Naive B cell (primary cell): ENCODE data around the gene NAA10. TPM values are rescaled to one million over a fixed set of nuclear protein-coding genes. Genes with fewer than 3 reads are reported as not detected.

Experiments used
- ATAC-seq, 2 donors: fragments of 150-1000 bp; cut with Tn5 transposase; 2 replicates each; pipeline ENCODE4 v1.10.0; 2021; ENCODE audit warnings: low read depth in 2 of 2, mild to moderate bottlenecking in 2 of 2, moderate library complexity in 2 of 2
- DNase-seq: peaks from one replicate; pipeline ENCODE4 v3.0.0; 2022
- H3K27ac Mint-ChIP-seq, 6 donors: one replicate each; pipeline ENCODE4 v1.8.0; 2020 to 2022; ENCODE audit warnings: mild to moderate bottlenecking in 6 of 6, mixed read lengths in 6 of 6, moderate library complexity in 5 of 6, inconsistent platforms in 2 of 6
- H3K27me3 Mint-ChIP-seq, 3 donors: one replicate each; pipeline ENCODE4 v1.8.0; 2021 to 2022; ENCODE audit warnings: mixed read lengths in 3 of 3, mild to moderate bottlenecking in 1 of 3
- H3K36me3 Mint-ChIP-seq, 2 donors: one replicate each; pipeline ENCODE4 v1.8.0; 2020 to 2022; ENCODE audit warnings: mixed read lengths in 2 of 2, inconsistent platforms in 1 of 2, mild to moderate bottlenecking in 1 of 2
- H3K4me1 Mint-ChIP-seq, 3 donors: one replicate each; pipeline ENCODE4 v1.8.0; 2020 to 2022; ENCODE audit warnings: mixed read lengths in 3 of 3, inconsistent platforms in 1 of 3, mild to moderate bottlenecking in 1 of 3, moderate library complexity in 1 of 3
- H3K4me3 Mint-ChIP-seq, 8 donors: one replicate each; pipeline ENCODE4 v1.8.0; 2020 to 2022; ENCODE audit warnings: mild to moderate bottlenecking in 8 of 8, mixed read lengths in 8 of 8, moderate library complexity in 8 of 8, inconsistent platforms in 2 of 8
- H3K9me3 Mint-ChIP-seq, 7 donors: one replicate each; pipeline ENCODE4 v1.8.0; 2020 to 2022; ENCODE audit warnings: mixed read lengths in 7 of 7, mild to moderate bottlenecking in 5 of 7, inconsistent platforms in 2 of 7, moderate library complexity in 1 of 7
- polyA plus RNA-seq, 6 donors: library from polyadenylated mRNA; unstranded; fragments of 300-500 nt; fragmentation: Illumina TruSeq; gene quantifications; one replicate each; pipeline ENCODE4 v1.2.3, GENCODE V29; 2021; ENCODE audit warnings: low read depth in 6 of 6

The NAA10 gene
- polyA plus RNA-seq, 6 donors from 2014 or later = 52.6 to 98.7 (median 61.0) TPM

DNA sequence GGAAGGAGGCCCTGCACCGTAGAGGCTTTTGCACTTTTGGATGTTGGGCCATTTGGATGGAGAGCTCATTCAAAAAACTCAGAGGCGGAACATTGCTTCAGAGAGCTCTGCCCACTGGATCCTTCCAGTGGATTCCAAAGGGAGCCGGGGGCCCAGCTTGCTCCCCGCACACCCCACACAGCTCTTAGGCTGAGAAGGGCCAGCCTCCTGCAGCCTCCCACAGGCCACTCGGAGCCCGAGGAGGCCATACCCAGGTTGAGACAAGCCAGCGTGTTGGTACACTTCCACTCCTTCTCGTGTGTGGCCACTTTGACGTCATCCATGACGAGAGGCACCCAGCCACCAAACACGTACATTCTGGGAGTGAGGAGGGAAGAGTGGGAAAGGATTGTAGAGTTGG is 26.5 kb upstream of the NAA10 start:
- H3K27me3 Mint-ChIP-seq = no peaks in the 10 kb centered on the region
- ATAC-seq = no peak
- H3K36me3 Mint-ChIP-seq = no peaks in the 10 kb centered on the region
- H3K4me1 Mint-ChIP-seq = peaks cover 4 to 21% (median 17%) of the 10 kb centered on the region in 3 donors
- DNase-seq = no peak
- no peak overlapping the region for H3K4me3 Mint-ChIP-seq
- peak overlapping the region in 1 of 6 donors; percentile 39 for H3K27ac Mint-ChIP-seq
- no peaks in the 10 kb centered on the region for H3K9me3 Mint-ChIP-seq

DNA sequence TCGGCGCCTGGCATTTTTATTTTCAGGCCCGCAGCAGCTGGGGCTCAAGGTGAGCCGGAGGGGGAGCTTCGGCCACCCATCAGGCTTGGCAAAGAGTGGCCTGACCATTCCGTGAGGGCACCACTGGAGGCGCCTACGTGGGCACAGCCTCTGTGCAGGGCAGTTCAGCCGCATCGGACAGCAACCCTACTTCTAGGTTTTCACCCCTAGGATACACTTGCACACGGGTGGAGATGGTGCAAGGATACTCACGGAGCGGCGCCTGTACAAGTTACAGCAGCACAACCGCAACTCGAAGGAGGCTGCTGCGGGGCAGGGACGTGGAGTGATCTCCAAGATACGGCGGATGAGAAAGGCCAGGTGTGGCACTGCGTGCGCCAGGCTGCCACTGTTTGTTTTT is 25.9 kb upstream of the NAA10 start:
- Mint-ChIP-seq H3K4me1 (peaks cover 4 to 17% (median 12%) of the 10 kb centered on the region in 3 donors), H3K36me3 (no peaks in the 10 kb centered on the region), H3K4me3 (no peak overlapping the region), H3K27ac (no peak overlapping the region), H3K27me3 (no peaks in the 10 kb centered on the region), H3K9me3 (no peaks in the 10 kb centered on the region)
- ATAC-seq = no peak
- no peak for DNase-seq

GRCh38 chrX:153960077-153960476 is 25.2 kb upstream of the NAA10 start:
- DNase-seq = no peak
- Mint-ChIP-seq H3K27me3 (no peaks in the 10 kb centered on the region), H3K4me3 (no peak overlapping the region), H3K9me3 (no peaks in the 10 kb centered on the region), H3K4me1 (peaks cover 0 to 10% (median 5%) of the 10 kb centered on the region in 3 donors), H3K36me3 (no peaks in the 10 kb centered on the region), H3K27ac (peak overlapping the region in 1 of 6 donors; percentile 47)
- no peak for ATAC-seq

DNA sequence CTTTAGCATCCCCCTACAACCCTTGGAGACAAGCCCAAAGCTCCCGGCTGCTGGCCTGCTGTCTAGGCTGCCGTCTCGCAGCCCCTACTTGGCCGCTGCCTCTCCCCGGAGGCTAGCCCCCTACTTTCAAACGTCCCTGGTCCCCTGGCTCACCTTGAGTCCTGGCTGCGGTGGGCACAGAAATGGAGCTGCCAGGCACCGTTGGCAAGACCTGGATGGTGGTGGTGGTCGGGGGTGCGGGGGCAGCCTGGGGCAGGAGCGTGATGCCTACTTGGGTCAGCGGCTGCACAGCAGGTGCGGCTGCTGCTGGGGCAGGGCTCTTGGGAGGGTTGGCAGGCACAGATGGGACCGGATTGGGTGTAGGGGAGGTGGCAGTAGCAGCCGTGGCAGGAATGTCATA is 24.8 kb upstream of the NAA10 start:
- Mint-ChIP-seq H3K4me1 (peaks cover 0 to 6% (median under 1%) of the 10 kb centered on the region in 3 donors), H3K27ac (peak overlapping the region in 1 of 6 donors; percentile 51)

DNA sequence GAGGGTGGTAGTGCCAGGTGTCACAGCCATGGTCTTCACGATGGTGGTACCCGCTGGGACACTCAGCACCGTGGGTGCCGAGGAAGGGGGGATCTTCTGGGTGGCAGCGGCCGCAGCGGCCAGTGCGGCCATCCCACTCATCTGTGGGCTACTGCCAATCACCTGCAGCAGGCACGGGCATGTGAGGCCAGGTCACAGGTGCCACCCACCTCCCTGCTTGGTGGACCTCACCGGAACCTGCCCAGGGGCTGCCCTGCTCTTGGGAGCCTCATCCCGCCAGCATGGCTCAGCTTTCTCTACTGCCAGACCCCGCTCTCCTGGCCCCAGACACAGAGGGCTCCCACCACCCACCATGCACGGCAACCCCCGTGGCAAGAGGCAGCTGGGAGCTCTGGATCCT is 23.8 kb upstream of the NAA10 start:
- DNase-seq (no peak), ATAC-seq (no peak)
- Mint-ChIP-seq H3K4me1 (peaks cover 0 to 5% (median 4%) of the 10 kb centered on the region in 3 donors), H3K9me3 (no peaks in the 10 kb centered on the region), H3K4me3 (no peak overlapping the region), H3K27me3 (no peaks in the 10 kb centered on the region), H3K27ac (no peak overlapping the region), H3K36me3 (no peaks in the 10 kb centered on the region)

More for the DNA sequence above, 24.8 kb upstream of the NAA10 start:
- no peaks in the 10 kb centered on the region for H3K36me3 Mint-ChIP-seq
- no peaks in the 10 kb centered on the region for H3K9me3 Mint-ChIP-seq
- H3K27me3 Mint-ChIP-seq = no peaks in the 10 kb centered on the region
- H3K4me3 Mint-ChIP-seq = no peak overlapping the region
- ATAC-seq (no peak), DNase-seq (no peak)

DNA sequence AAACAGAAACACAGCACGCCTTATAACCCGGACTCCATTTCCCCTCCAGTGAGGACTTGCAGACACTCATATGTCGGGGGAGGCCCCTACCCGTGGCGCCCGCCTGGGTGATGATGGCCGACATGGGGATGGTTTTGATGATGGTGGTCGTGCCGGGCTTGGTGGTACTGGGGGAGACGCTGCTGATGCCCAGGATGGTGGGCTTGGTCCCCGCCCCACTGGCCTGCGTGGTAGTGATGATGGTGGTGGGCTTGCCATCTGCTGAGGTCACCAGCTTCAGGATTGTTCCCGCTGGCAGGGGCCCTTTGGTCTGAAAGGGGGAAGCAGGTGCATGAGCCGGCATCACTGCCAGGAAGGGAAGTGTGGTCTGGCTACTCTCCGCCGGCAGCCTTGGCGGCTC is 22.4 kb upstream of the NAA10 start:
- peaks cover 4 to 5% (median 4%) of the 10 kb centered on the region in 3 donors for H3K4me1 Mint-ChIP-seq
- H3K36me3 Mint-ChIP-seq = no peaks in the 10 kb centered on the region
- H3K9me3 Mint-ChIP-seq = no peaks in the 10 kb centered on the region
- ATAC-seq (no peak), DNase-seq (no peak)
- H3K27me3 Mint-ChIP-seq = no peaks in the 10 kb centered on the region
- H3K4me3 Mint-ChIP-seq = no peak overlapping the region
- H3K27ac Mint-ChIP-seq = peak overlapping the region in 1 of 6 donors; percentile 33

DNA sequence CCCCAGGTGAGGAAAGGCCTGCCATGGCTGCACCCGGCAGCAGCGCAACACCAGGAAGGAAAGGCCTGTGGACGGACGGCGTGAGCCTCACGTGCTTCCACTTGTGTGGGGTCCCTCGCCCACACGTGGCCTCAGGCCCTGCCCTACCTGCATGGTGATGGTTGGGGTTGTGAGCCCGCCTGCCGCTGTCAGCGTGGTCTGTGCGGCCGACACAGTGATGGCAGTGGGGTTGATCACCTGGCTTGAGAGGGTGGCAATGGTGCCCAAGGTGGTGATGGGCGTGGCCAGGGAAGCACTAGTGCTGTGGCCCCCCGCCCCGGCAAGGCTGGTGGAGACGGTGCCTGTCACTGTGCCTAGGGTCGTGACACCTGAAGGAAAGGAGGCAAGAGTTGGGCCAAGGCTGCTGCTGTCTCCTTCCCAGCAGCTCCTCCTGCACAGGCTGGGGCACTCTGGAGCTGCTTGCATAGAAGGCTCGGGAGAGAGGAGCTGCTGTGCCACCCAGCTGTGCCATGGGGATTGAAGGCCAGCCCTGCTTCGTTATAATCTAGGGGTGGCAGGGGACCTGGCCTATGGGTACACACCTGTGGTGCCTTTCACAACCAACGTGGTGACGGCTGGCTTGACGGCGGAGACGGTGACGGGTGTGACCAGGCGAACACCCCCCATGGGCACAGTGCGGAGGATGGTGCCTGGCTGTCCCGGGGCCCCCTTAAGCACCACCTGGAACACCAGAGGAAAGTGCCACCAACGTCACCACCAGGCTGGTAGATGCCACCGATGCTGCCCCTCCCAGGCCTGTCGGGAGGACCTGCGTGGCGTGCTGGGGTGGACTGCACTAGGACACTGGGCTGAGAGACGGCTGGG is 21.4 kb upstream of the NAA10 start:
- peaks cover 4 to 5% (median 4%) of the 10 kb centered on the region in 3 donors for H3K4me1 Mint-ChIP-seq
- no peak overlapping the region for H3K27ac Mint-ChIP-seq
- DNase-seq (no peak), ATAC-seq (no peak)
- H3K27me3 Mint-ChIP-seq = no peaks in the 10 kb centered on the region
- no peaks in the 10 kb centered on the region for H3K36me3 Mint-ChIP-seq
- H3K4me3 Mint-ChIP-seq = no peak overlapping the region
- no peaks in the 10 kb centered on the region for H3K9me3 Mint-ChIP-seq

- Mint-ChIP-seq H3K4me3 (no peak overlapping the region), H3K36me3 (no peaks in the 10 kb centered on the region), H3K9me3 (no peaks in the 10 kb centered on the region), H3K27me3 (no peaks in the 10 kb centered on the region), H3K4me1 (peaks cover 0 to 4% (median 4%) of the 10 kb centered on the region in 3 donors), H3K27ac (peak overlapping the region in 2 of 6 donors; percentile 42 to 54)
- DNase-seq = no peak
- ATAC-seq = no peak
Measured at GRCh38 chrX:153955228-153955732, 20.4 kb upstream of the NAA10 start.

DNA sequence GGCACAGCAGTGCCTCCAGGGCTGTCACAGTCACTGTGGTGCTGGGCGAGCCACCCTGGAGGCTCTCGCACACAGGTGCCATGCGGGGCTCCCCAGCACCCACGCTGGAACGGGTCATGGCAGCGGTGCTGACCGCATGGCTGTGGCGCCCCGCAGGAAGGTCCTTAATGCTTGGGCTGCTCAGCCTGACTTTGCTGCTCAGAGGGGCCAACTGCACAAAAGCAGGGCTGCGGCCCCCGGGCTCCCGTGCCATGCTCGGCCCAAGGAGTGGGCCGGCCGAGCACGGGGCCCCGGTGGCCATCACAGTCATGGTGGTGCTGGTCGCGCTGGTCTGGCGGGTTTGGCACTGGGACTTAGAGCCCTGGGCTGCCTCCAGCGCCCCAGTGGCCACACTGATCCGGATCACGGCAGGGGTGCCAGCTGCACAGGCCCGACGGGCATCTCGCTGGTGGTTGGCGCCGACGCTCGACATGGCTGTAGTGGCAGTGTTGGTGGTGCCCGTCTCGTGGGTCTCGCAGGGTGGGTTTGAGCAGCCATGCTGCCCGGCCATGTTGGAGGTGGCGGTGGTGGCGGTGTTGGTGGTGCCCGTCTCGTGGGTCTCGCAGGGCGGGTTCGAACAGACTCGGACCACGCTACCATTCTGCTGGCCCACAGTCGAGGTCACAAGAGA is 19.9 kb upstream of the NAA10 start:
- DNase-seq (no peak), ATAC-seq (no peak)
- H3K27me3 Mint-ChIP-seq = no peaks in the 10 kb centered on the region
- H3K4me3 Mint-ChIP-seq = peak overlapping the region in 1 of 8 donors; percentile 35
- H3K36me3 Mint-ChIP-seq = no peaks in the 10 kb centered on the region
- peaks cover 0 to 4% (median 4%) of the 10 kb centered on the region in 3 donors for H3K4me1 Mint-ChIP-seq
- H3K9me3 Mint-ChIP-seq = no peaks in the 10 kb centered on the region
- peak overlapping the region in 2 of 6 donors; percentile 42 to 54 for H3K27ac Mint-ChIP-seq

GRCh38 chrX:153953892-153954557 is 19.2 kb upstream of the NAA10 start:
- H3K27ac Mint-ChIP-seq = peak overlapping the region in 1 of 6 donors; percentile 37
- no peaks in the 10 kb centered on the region for H3K27me3 Mint-ChIP-seq
- DNase-seq = no peak
- peaks cover 0 to 4% (median 4%) of the 10 kb centered on the region in 3 donors for H3K4me1 Mint-ChIP-seq
- H3K9me3 Mint-ChIP-seq = no peaks in the 10 kb centered on the region
- no peaks in the 10 kb centered on the region for H3K36me3 Mint-ChIP-seq
- no peak for ATAC-seq
- H3K4me3 Mint-ChIP-seq = no peak overlapping the region

GRCh38 chrX:153953342-153953830 is 18.5 kb upstream of the NAA10 start:
- Mint-ChIP-seq H3K4me1 (peaks cover 0 to 4% (median 4%) of the 10 kb centered on the region in 3 donors), H3K27ac (peak overlapping the region in 5 of 6 donors; percentile 24 to 85 (median 66)), H3K27me3 (no peaks in the 10 kb centered on the region), H3K9me3 (no peaks in the 10 kb centered on the region), H3K4me3 (peak overlapping the region in 2 of 8 donors; percentile 20 to 27), H3K36me3 (no peaks in the 10 kb centered on the region)
- DNase-seq (peak; percentile 68), ATAC-seq (peak; percentile 67 to 73)

GRCh38 chrX:153952373-153953026 is 17.7 kb upstream of the NAA10 start:
- Mint-ChIP-seq H3K27ac (no peak overlapping the region), H3K36me3 (peaks cover 0 to 3% of the 10 kb centered on the region in 2 donors), H3K4me1 (peaks cover 2 to 5% (median 5%) of the 10 kb centered on the region in 3 donors), H3K4me3 (peak overlapping the region in 2 of 8 donors; percentile 15 to 42), H3K9me3 (no peaks in the 10 kb centered on the region), H3K27me3 (no peaks in the 10 kb centered on the region)
- no peak for ATAC-seq
- DNase-seq = no peak
